Caco-2 (cell line): ENCODE measurements around the gene RAB3GAP2. TPM values are rescaled to one million over a fixed set of nuclear protein-coding genes. Genes with fewer than 3 reads are reported as not detected.

Source experiments
- BruUV-seq: library from RNA; stranded (reverse); fragments of 400-500 nt; replicated peaks from 2 replicates; lab custom pipeline; 2021; lab: Mats Ljungman, UMichigan
- CTCF ChIA-PET: fragments of 300-600 bp; sonication (Branson Sonifier 250); formaldehyde crosslinking; loops from one replicate; lab custom pipeline; 2022; ENCODE audit warnings: antibody characterized with exemption; lab: Charles Lee
- POLR2A ChIA-PET: fragments of 300-600 bp; sonication (Branson Sonifier 250); formaldehyde crosslinking; loops from one replicate; lab custom pipeline; 2022; ENCODE audit warnings: antibody characterized with exemption; lab: Charles Lee
- DNase-seq, 2 experiments: peaks; one replicate each; pipeline versions ENCODE4 v3.0.0 to v3.0.0-alpha.2; 2020 to 2022
- H3K27me3 ChIP-seq: replicated peaks from 2 replicates; pipeline ENCODE4 v1.6.0; 2011; ENCODE audit warnings: low read length; ENCODE audit not compliant: control insufficient read depth, insufficient read depth
- H3K36me3 ChIP-seq: 2 replicates; pipeline ENCODE4 v1.5.1; 2011; ENCODE audit warnings: low read length; ENCODE audit not compliant: control insufficient read depth, insufficient read depth
- H3K4me1 ChIP-seq: fragments of 250-450 bp; sonication (Bioruptor Pico); 2 replicates; pipeline ENCODE4 v1.5.1; 2020; ENCODE audit warnings: mild to moderate bottlenecking
- H3K4me3 ChIP-seq: 2 replicates; pipeline ENCODE4 v1.5.1; 2011; ENCODE audit warnings: low read depth, mild to moderate bottlenecking, control low read depth, low read length
- H3K9me3 ChIP-seq: fragments of 250-450 bp; sonication (Bioruptor Pico); 2 replicates; pipeline ENCODE4 v1.5.1; 2020; ENCODE audit warnings: mild to moderate bottlenecking, moderate library complexity
- H3K27ac Mint-ChIP-seq: one replicate; pipeline ENCODE4 v1.8.0; 2022; ENCODE audit warnings: mixed read lengths; ENCODE audit not compliant: unreplicated experiment
- H3K27me3 Mint-ChIP-seq: one replicate; pipeline ENCODE4 v1.8.0; 2022; ENCODE audit warnings: mixed read lengths; ENCODE audit not compliant: insufficient read depth, unreplicated experiment
- H3K36me3 Mint-ChIP-seq: one replicate; pipeline ENCODE4 v1.8.0; 2022; ENCODE audit warnings: mild to moderate bottlenecking, mixed read lengths; ENCODE audit not compliant: insufficient read depth, unreplicated experiment
- H3K4me1 Mint-ChIP-seq: one replicate; pipeline ENCODE4 v1.8.0; 2022; ENCODE audit warnings: low read depth, mixed read lengths; ENCODE audit not compliant: unreplicated experiment
- H3K4me3 Mint-ChIP-seq: one replicate; pipeline ENCODE4 v1.8.0; 2022; ENCODE audit warnings: mild to moderate bottlenecking, moderate library complexity, mixed read lengths; ENCODE audit not compliant: unreplicated experiment
- H3K9me3 Mint-ChIP-seq: one replicate; pipeline ENCODE4 v1.8.0; 2022; ENCODE audit warnings: mixed read lengths; ENCODE audit not compliant: unreplicated experiment
- intact Hi-C: fragments of 100-400 bp; cut with micrococcal nuclease; formaldehyde crosslinking; loops from one replicate; pipeline ENCODE4 v1.10.0; 2022; ENCODE audit not compliant: unreplicated experiment
- total RNA-seq: library from RNA; stranded (reverse); gene quantifications from 2 replicates; pipeline ENCODE4 v1.2.3, GENCODE V29; 2022
- TF ChIP-seq, protein P1 (sequence below), 2 experiments: fragments of 200-600 bp in 1 of 2; IDR thresholded peaks; 1 replicate in 1 of 2; 2 replicates in 1 of 2; pipeline versions ENCODE4 v1.5.1 to v1.8.0; 2011 to 2022; ENCODE audit warnings: antibody characterized with exemption in 1 of 2, control low read depth in 1 of 2, inconsistent platforms in 1 of 2, low read depth in 1 of 2, low read length in 1 of 2, mild to moderate bottlenecking in 1 of 2, moderate library complexity in 1 of 2; ENCODE audit not compliant: insufficient read depth in 1 of 2, severe bottlenecking in 1 of 2, unreplicated experiment in 1 of 2

Gene RAB3GAP2
- total RNA-seq, 1 experiment from 2014 or later = 41.1 TPM

DNA sequence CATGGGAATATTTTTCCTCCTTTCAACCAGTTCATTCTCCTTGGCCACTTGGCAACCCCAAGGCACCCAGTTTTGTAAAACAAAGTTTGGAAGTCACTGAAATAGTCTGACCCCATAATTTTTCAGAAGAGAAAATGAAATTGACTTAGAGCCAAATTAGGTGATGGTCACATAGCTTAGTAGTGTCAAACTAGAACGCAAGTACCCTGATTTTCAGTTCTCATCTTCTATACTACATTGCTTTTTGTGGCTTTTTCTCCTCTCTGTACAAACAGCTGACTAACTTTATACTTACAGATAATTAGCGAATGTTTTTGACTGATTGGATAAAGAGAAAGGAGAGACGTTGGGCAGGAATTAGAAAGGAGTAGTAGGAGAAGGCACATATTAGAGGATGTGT, 145.2 kb downstream of the RAB3GAP2 start:
- TF ChIP-seq, protein P1, sequence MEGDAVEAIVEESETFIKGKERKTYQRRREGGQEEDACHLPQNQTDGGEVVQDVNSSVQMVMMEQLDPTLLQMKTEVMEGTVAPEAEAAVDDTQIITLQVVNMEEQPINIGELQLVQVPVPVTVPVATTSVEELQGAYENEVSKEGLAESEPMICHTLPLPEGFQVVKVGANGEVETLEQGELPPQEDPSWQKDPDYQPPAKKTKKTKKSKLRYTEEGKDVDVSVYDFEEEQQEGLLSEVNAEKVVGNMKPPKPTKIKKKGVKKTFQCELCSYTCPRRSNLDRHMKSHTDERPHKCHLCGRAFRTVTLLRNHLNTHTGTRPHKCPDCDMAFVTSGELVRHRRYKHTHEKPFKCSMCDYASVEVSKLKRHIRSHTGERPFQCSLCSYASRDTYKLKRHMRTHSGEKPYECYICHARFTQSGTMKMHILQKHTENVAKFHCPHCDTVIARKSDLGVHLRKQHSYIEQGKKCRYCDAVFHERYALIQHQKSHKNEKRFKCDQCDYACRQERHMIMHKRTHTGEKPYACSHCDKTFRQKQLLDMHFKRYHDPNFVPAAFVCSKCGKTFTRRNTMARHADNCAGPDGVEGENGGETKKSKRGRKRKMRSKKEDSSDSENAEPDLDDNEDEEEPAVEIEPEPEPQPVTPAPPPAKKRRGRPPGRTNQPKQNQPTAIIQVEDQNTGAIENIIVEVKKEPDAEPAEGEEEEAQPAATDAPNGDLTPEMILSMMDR (IDR thresholded peaks at IDR 0.05; ENCODE audit: insufficient read depth in 1 of 2, low read depth in 1 of 2, low read length in 1 of 2, severe bottlenecking in 1 of 2, unreplicated experiment in 1 of 2) = no peak
- peaks cover 54% of the 10 kb centered on the region for H3K36me3 Mint-ChIP-seq
- CTCF ChIA-PET = no interaction called here
- H3K4me1 Mint-ChIP-seq = peaks cover 16% of the 10 kb centered on the region
- H3K4me3 Mint-ChIP-seq = no peak overlapping the region
- Histone ChIP-seq H3K9me3 (no peaks in the 10 kb centered on the region), H3K4me3 (no peak overlapping the region), H3K4me1 (peaks cover 26% of the 10 kb centered on the region), H3K36me3 (peaks cover 2% of the 10 kb centered on the region), H3K27me3 (no peaks in the 10 kb centered on the region)
- no peak overlapping the region for H3K27ac Mint-ChIP-seq
- H3K9me3 Mint-ChIP-seq = no peaks in the 10 kb centered on the region
- H3K27me3 Mint-ChIP-seq = no peaks in the 10 kb centered on the region
- POLR2A ChIA-PET = no interaction called here
- BruUV-seq = no TSS peak
- DNase-seq = no peak
- intact Hi-C loops = no loop called here

- Mint-ChIP-seq H3K27me3 (no peaks in the 10 kb centered on the region), H3K4me1 (peaks cover 19% of the 10 kb centered on the region), H3K27ac (peak overlapping the region; percentile 9), H3K9me3 (no peaks in the 10 kb centered on the region), H3K4me3 (no peak overlapping the region), H3K36me3 (peaks cover 46% of the 10 kb centered on the region)
- no TSS peak for BruUV-seq
- intact Hi-C loops = no loop called here
- H3K4me3 ChIP-seq = no peak overlapping the region
- H3K4me1 ChIP-seq = peaks cover 44% of the 10 kb centered on the region
- CTCF ChIA-PET = interaction anchor here (0.8 kb wide), 1 partner anchor 12 kb away, joined by 3 read pairs; no protein-coding TSS in a partner anchor
- TF ChIP-seq, protein P1 (IDR thresholded peaks at IDR 0.05; ENCODE audit: insufficient read depth in 1 of 2, low read depth in 1 of 2, low read length in 1 of 2, severe bottlenecking in 1 of 2, unreplicated experiment in 1 of 2) = no peak
- POLR2A ChIA-PET = no interaction called here
- no peaks in the 10 kb centered on the region for H3K9me3 ChIP-seq
- no peaks in the 10 kb centered on the region for H3K27me3 ChIP-seq
- DNase-seq = no peak
- H3K36me3 ChIP-seq = peaks cover 2% of the 10 kb centered on the region
Measured at GRCh38 chr1:220124542-220124941, 147.7 kb downstream of the RAB3GAP2 start.

DNA sequence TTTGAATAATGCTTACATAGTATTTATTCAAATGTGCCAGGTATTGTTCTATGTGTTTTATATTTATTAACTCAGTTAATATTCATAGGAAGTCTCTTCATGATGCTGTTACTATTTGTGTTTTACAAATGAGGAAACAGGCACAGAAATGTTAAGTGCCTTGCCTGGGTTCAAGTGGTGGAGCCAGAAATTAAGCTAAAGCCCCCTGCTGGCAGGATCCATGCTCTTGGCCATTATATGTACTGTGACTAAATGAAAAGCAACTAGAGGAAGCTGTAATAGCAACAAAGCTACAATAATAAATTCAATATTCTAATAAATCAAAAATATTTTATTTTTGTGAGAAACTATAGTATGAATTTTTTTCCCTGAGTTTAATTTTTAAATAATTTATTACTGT, 148.4 kb downstream of the RAB3GAP2 start:
- POLR2A ChIA-PET = no interaction called here
- TF ChIP-seq, protein P1 (IDR thresholded peaks at IDR 0.05; ENCODE audit: insufficient read depth in 1 of 2, low read depth in 1 of 2, low read length in 1 of 2, severe bottlenecking in 1 of 2, unreplicated experiment in 1 of 2) = peak; percentile 22 to 35
- DNase-seq = peak; percentile 17 to 41

More for the DNA sequence above, 148.4 kb downstream of the RAB3GAP2 start:
- H3K4me3 ChIP-seq = no peak overlapping the region
- no TSS peak for BruUV-seq
- Mint-ChIP-seq H3K4me1 (peaks cover 24% of the 10 kb centered on the region), H3K9me3 (no peaks in the 10 kb centered on the region), H3K4me3 (no peak overlapping the region), H3K27ac (peak overlapping the region; percentile 9), H3K27me3 (no peaks in the 10 kb centered on the region), H3K36me3 (peaks cover 45% of the 10 kb centered on the region)
- CTCF ChIA-PET = interaction anchor here (0.8 kb wide), 1 partner anchor 11 kb away, joined by 3 read pairs; no protein-coding TSS in a partner anchor
- H3K36me3 ChIP-seq = peaks cover 2% of the 10 kb centered on the region
- peaks cover 51% of the 10 kb centered on the region for H3K4me1 ChIP-seq
- no peaks in the 10 kb centered on the region for H3K9me3 ChIP-seq
- H3K27me3 ChIP-seq = no peaks in the 10 kb centered on the region
- intact Hi-C loops = no loop called here
